Adrenal gland (tissue), 12 donors: ENCODE data around the gene STING1. TPM values are rescaled to one million over a fixed set of nuclear protein-coding genes. Genes with fewer than 3 reads are reported as not detected.
"Not testable (repeated sequence)": the region's sequence is repeated elsewhere in the genome, so short reads cannot be mapped to it uniquely, and the experiment has no call there.

Experiments
- DNase-seq, 7 donors: peaks; one replicate each; pipeline ENCODE4 v3.0.0-alpha.2; 2019 to 2020
- H3K27ac ChIP-seq, 5 donors: fragments of 200-600 bp; sonication (generic) in 4 of 5; 1 replicate in 3 of 5; 2 replicates in 2 of 5; pipeline versions ENCODE4 v1.5.1 to v1.8.0; 2016 to 2020; ENCODE audit warnings: mild to moderate bottlenecking in 1 of 5
- H3K27me3 ChIP-seq: fragments of 200-600 bp; 2 replicates; pipeline ENCODE4 v1.8.0; 2021
- H3K36me3 ChIP-seq, 2 donors: fragments of 200-600 bp; replicated peaks in 1 of 2; 1 replicate in 1 of 2; 2 replicates in 1 of 2; pipeline versions ENCODE4 v1.5.1 to v1.8.0; 2018 to 2022
- H3K4me1 ChIP-seq, 2 donors: fragments of 200-600 bp; replicated peaks in 1 of 2; 1 replicate in 1 of 2; 2 replicates in 1 of 2; pipeline versions ENCODE4 v1.5.1 to v1.8.0; 2018 to 2021
- H3K4me3 ChIP-seq, 4 donors: fragments of 200-600 bp; sonication (generic) in 3 of 4; one replicate each; pipeline ENCODE4 v1.5.1; 2016 to 2018
- H3K9me3 ChIP-seq, 3 donors: fragments of 200-600 bp; sonication (generic) in 1 of 3; replicated peaks in 1 of 3; 1 replicate in 2 of 3; 2 replicates in 1 of 3; pipeline versions ENCODE4 v1.5.1 to v1.8.0; 2016 to 2021
- CTCF ChIP-seq, 6 experiments: fragments of 450-650 bp in 4 of 6; fragments of 200-600 bp in 2 of 6; sonication (generic) in 1 of 6; IDR thresholded peaks; 1 replicate in 5 of 6; 2 replicates in 1 of 6; pipeline versions ENCODE4 v1.5.1 to v1.8.0; 2016 to 2021; ENCODE audit warnings: antibody characterized with exemption in 6 of 6, mild to moderate bottlenecking in 2 of 6, moderate library complexity in 1 of 6
- POLR2A ChIP-seq, 2 donors: fragments of 450-650 bp; IDR thresholded peaks; one replicate each; pipeline ENCODE4 v1.6.1; 2017; ENCODE audit warnings: antibody characterized with exemption in 2 of 2, mild to moderate bottlenecking in 2 of 2, moderate library complexity in 1 of 2
- WGBS, 4 donors: extraction: QIAGEN DNeasy Blood & Tissue Kit in 2 of 4; methylation state at CpG; one replicate each; pipeline versions ENCODE4 v1.1.5 to v1.1.7; 2013 to 2017; 5-methylcytosine and 5-hydroxymethylcytosine counted together
- intact Hi-C, 2 donors: fragments of 100-400 bp; cut with DNase I; formaldehyde crosslinking; loops; one replicate each; pipeline versions ENCODE4 v1.14.1 to v1.15.0; 2022 to 2023
- polyA plus RNA-seq, 3 donors: library from polyadenylated mRNA; stranded (reverse); fragments of 200-250 nt in 2 of 3; fragments of 350-450 nt in 1 of 3; fragmentation: Illumina TruSeq in 1 of 3; extraction: RNeasy Lipid Tissue Mini Kit (QIAGEN cat#74804) in 1 of 3; gene quantifications; one replicate each; pipeline ENCODE4 v1.2.3, GENCODE V29; 2013 to 2014
- total RNA-seq, 9 donors: library from RNA; depleted of rRNA in 4 of 9; stranded (reverse); fragments of >200 nt in 4 of 9; fragments of 120-200 nt in 1 of 9; fragmentation: NEBNext Ultra II Directional in 1 of 9; extraction: Animal tissue kit (Norgen Biotek cat#: 25700) in 1 of 9; gene quantifications; one replicate each; pipeline versions ENCODE4 v1.1.0 to v1.2.4, GENCODE V29; 2013 to 2023
- donor health status: healthy with polysubstance abuse.
- donor health status: Bipolar disorder and iron deficiency.
- donor health status: DM: yes; HTN: yes; CAD: no.
- donor health status: DM: no; HTN: no; CAD: no.
- donor health status: DM: no; HTN: no; CAD: no.
- donor health status: DM: yes; HTN: yes; CAD: no.

STING1 gene
- total and polyA plus RNA-seq, 12 donors = 10.9 to 63.9 (median 32.4) TPM

- H3K9me3 ChIP-seq, H3K27me3 ChIP-seq, H3K4me3 ChIP-seq, intact Hi-C loops, H3K36me3 ChIP-seq, H3K27ac ChIP-seq, DNase-seq, H3K4me1 ChIP-seq: not testable (repeated sequence)
- 90 to 94% (median 91%) methylated on average over 12 of the region's 12 CpGs for WGBS, 4 donors
These were observed 43.2 kb upstream of the STING1 start for GRCh38 chr5:139525586-139526308.

GRCh38 chr5:139524940-139525585, 42.5 kb upstream of the STING1 start:
- TF ChIP-seq POLR2A (IDR thresholded peaks at IDR 0.05) (no peak), CTCF (IDR thresholded peaks at IDR 0.05) (no peak)
- no peak for DNase-seq
- Histone ChIP-seq H3K27me3 (no peaks in the 10 kb centered on the region), H3K4me1 (no peaks in the 10 kb centered on the region), H3K27ac (no peak overlapping the region), H3K9me3 (no peaks in the 10 kb centered on the region), H3K36me3 (no peaks in the 10 kb centered on the region), H3K4me3 (no peak overlapping the region)
- 50 to 63% (median 60%) methylated on average over 2 of the region's 2 CpGs for WGBS, 4 donors
- intact Hi-C loops = no loop called here

GRCh38 chr5:139524446-139524845, 41.9 kb upstream of the STING1 start:
- Histone ChIP-seq H3K4me3 (no peak overlapping the region), H3K27ac (no peak overlapping the region), H3K4me1 (no peaks in the 10 kb centered on the region), H3K9me3 (no peaks in the 10 kb centered on the region), H3K27me3 (no peaks in the 10 kb centered on the region), H3K36me3 (no peaks in the 10 kb centered on the region)
- intact Hi-C loops = no loop called here
- DNase-seq = no peak
- 88 to 95% (median 89%) methylated on average over 1 to 4 of the region's 4 CpGs for WGBS, 4 donors
- TF ChIP-seq POLR2A (IDR thresholded peaks at IDR 0.05) (no peak), CTCF (IDR thresholded peaks at IDR 0.05) (no peak)

- no peak for DNase-seq
- Histone ChIP-seq H3K36me3 (no peaks in the 10 kb centered on the region), H3K27ac (no peak overlapping the region), H3K4me1 (no peaks in the 10 kb centered on the region), H3K4me3 (no peak overlapping the region), H3K9me3 (no peaks in the 10 kb centered on the region), H3K27me3 (no peaks in the 10 kb centered on the region)
- TF ChIP-seq POLR2A (IDR thresholded peaks at IDR 0.05) (no peak), CTCF (IDR thresholded peaks at IDR 0.05) (no peak)
- intact Hi-C loops = no loop called here
- WGBS, 4 donors = 79 to 90% (median 84%) methylated on average over 10 of the region's 10 CpGs
These were observed 41.3 kb upstream of the STING1 start for GRCh38 chr5:139523635-139524445.
